ENCODE results near the gene CAB39L. TPM values are rescaled to one million over a fixed set of nuclear protein-coding genes. Genes with fewer than 3 reads are reported as not detected.

The CAB39L gene
- polyA plus RNA-seq, 1 donor (not counting 4 experiments of a cell fraction or from before 2014, with no cell fraction given) = 10.1 TPM

GRCh38 chr13:49366841-49367240 lies 77.0 kb downstream of the CAB39L start:
- dilution Hi-C loops (cut with MboI; ENCODE audit: extremely low pct_ligation_motif_present, low sequenced_read_pairs) = no loop called here
- FAIRE-seq = no peak
- no peak overlapping the region for H3K27ac ChIP-seq (ENCODE audit: control insufficient read depth, insufficient read depth, low read length)

GRCh38 chr13:49357694-49358093 lies 86.2 kb downstream of the CAB39L start:
- FAIRE-seq = no peak
- no peaks in the 10 kb centered on the region for H4K20me1 ChIP-seq (ENCODE audit: control insufficient read depth, extremely low read depth, insufficient read depth, low read length)
- dilution Hi-C loops (cut with MboI; ENCODE audit: extremely low pct_ligation_motif_present, low sequenced_read_pairs) = no loop called here
- no peak for DNase-seq (ENCODE audit: low read depth, low spot score)
- no peaks in the 10 kb centered on the region for H3K9me1 ChIP-seq (ENCODE audit: control insufficient read depth, extremely low read depth, insufficient read depth, low read length)
- H3K36me3 ChIP-seq (ENCODE audit: control insufficient read depth in 2 of 2, extremely low read depth in 1 of 2, insufficient read depth in 2 of 2, low read length in 2 of 2) = no peaks in the 10 kb centered on the region
- H3K79me2 ChIP-seq (ENCODE audit: control insufficient read depth, insufficient read depth, low read length) = no peaks in the 10 kb centered on the region
- no peaks in the 10 kb centered on the region for H3K9me3 ChIP-seq (ENCODE audit: control insufficient read depth, low read depth, low read length)
- no peak overlapping the region for H2AFZ ChIP-seq (ENCODE audit: control insufficient read depth, low read length)
- TF ChIP-seq EZH2 (IDR thresholded peaks at IDR 0.05; ENCODE audit: low read length) (no peak), CTCF (optimal IDR thresholded peaks at IDR 0.05 in 1 of 3, IDR thresholded peaks at IDR 0.05 in 1 of 3, conservative IDR thresholded peaks at IDR 0.05 in 1 of 3; ENCODE audit: extremely low read depth in 1 of 3, insufficient read depth in 2 of 3, low read length in 3 of 3) (no peak)
- H3K27me3 ChIP-seq (ENCODE audit: control insufficient read depth, extremely low read depth, insufficient read depth, low read length) = no peaks in the 10 kb centered on the region
- H3K4me1 ChIP-seq (ENCODE audit: control insufficient read depth, extremely low read depth, insufficient read depth, low read length) = peaks cover 4% of the 10 kb centered on the region
- H3K9ac ChIP-seq (ENCODE audit: control insufficient read depth, extremely low read depth, insufficient read depth, low read length) = no peak overlapping the region
- H3K4me3 ChIP-seq (ENCODE audit: control insufficient read depth in 2 of 3, extremely low read depth in 1 of 3, insufficient read depth in 2 of 3, low read depth in 1 of 3, low read length in 3 of 3) = no peak overlapping the region
- H3K27ac ChIP-seq (ENCODE audit: control insufficient read depth, insufficient read depth, low read length) = no peak overlapping the region
- no peak overlapping the region for H3K4me2 ChIP-seq (ENCODE audit: control insufficient read depth, extremely low read depth, insufficient read depth, low read depth, low read length)

More at GRCh38 chr13:49366841-49367240, 77.0 kb downstream of the CAB39L start:
- H3K79me2 ChIP-seq (ENCODE audit: control insufficient read depth, insufficient read depth, low read length) = no peaks in the 10 kb centered on the region
- H3K4me2 ChIP-seq (ENCODE audit: control insufficient read depth, extremely low read depth, insufficient read depth, low read depth, low read length) = no peak overlapping the region
- H3K9me1 ChIP-seq (ENCODE audit: control insufficient read depth, extremely low read depth, insufficient read depth, low read length) = no peaks in the 10 kb centered on the region
- DNase-seq (ENCODE audit: low read depth, low spot score) = no peak
- H3K36me3 ChIP-seq (ENCODE audit: control insufficient read depth in 2 of 2, extremely low read depth in 1 of 2, insufficient read depth in 2 of 2, low read length in 2 of 2) = no peaks in the 10 kb centered on the region
- H4K20me1 ChIP-seq (ENCODE audit: control insufficient read depth, extremely low read depth, insufficient read depth, low read length) = no peaks in the 10 kb centered on the region
- no peak overlapping the region for H2AFZ ChIP-seq (ENCODE audit: control insufficient read depth, low read length)
- H3K27me3 ChIP-seq (ENCODE audit: control insufficient read depth, extremely low read depth, insufficient read depth, low read length) = no peaks in the 10 kb centered on the region
- no peaks in the 10 kb centered on the region for H3K9me3 ChIP-seq (ENCODE audit: control insufficient read depth, low read depth, low read length)
- H3K4me1 ChIP-seq (ENCODE audit: control insufficient read depth, extremely low read depth, insufficient read depth, low read length) = no peaks in the 10 kb centered on the region
- H3K4me3 ChIP-seq (ENCODE audit: control insufficient read depth in 2 of 3, extremely low read depth in 1 of 3, insufficient read depth in 2 of 3, low read depth in 1 of 3, low read length in 3 of 3) = no peak overlapping the region
- H3K9ac ChIP-seq (ENCODE audit: control insufficient read depth, extremely low read depth, insufficient read depth, low read length) = no peak overlapping the region
- TF ChIP-seq CTCF (optimal IDR thresholded peaks at IDR 0.05 in 1 of 3, IDR thresholded peaks at IDR 0.05 in 1 of 3, conservative IDR thresholded peaks at IDR 0.05 in 1 of 3; ENCODE audit: extremely low read depth in 1 of 3, insufficient read depth in 2 of 3, low read length in 3 of 3) = no peak
- TF ChIP-seq EZH2 (IDR thresholded peaks at IDR 0.05; ENCODE audit: low read length) = no peak

All from keratinocyte (primary cell).